Renal cortex interstitium (tissue), 11 donors: ENCODE results near the gene EDC4. TPM values are rescaled to one million over a fixed set of nuclear protein-coding genes. Genes with fewer than 3 reads are reported as not detected.

Experiments used
- DNase-seq, 11 donors: peaks; one replicate each; pipeline ENCODE4 v3.0.0-alpha.2; 2013; ENCODE audit warnings: low read depth in 9 of 11, low spot score in 4 of 11; ENCODE audit errors: extremely low read depth in 1 of 11
- polyA plus RNA-seq, 3 donors: library from polyadenylated mRNA; unstranded; fragments of 120-200 nt; gene quantifications; one replicate each; pipeline ENCODE4 v1.2.1, GENCODE V29; 2013; ENCODE audit not compliant: insufficient read length in 3 of 3

EDC4 gene
- polyA plus RNA-seq, 3 donors = 91.3 to 106 (median 95.3) TPM

GRCh38 chr16:67868290-67868689 is 4.6 kb upstream of the EDC4 start:
- DNase-seq = no peak

GRCh38 chr16:67869653-67870052 is 3.2 kb upstream of the EDC4 start:
- no peak for DNase-seq

- DNase-seq = no peak
These were observed 1.6 kb upstream of the EDC4 start for GRCh38 chr16:67871256-67871655.

- DNase-seq = no peak
These were observed 671 bp upstream of the EDC4 start for GRCh38 chr16:67872131-67872630.

- DNase-seq = no peak
These were observed 851 bp downstream of the EDC4 start for GRCh38 chr16:67873435-67874370.

- no peak for DNase-seq
These were observed 1.5 kb downstream of the EDC4 start for GRCh38 chr16:67874372-67874771.

GRCh38 chr16:67877064-67877463 is 4.2 kb downstream of the EDC4 start:
- no peak for DNase-seq

- no peak for DNase-seq
These were observed 5.4 kb downstream of the EDC4 start for GRCh38 chr16:67878232-67878631.

DNA sequence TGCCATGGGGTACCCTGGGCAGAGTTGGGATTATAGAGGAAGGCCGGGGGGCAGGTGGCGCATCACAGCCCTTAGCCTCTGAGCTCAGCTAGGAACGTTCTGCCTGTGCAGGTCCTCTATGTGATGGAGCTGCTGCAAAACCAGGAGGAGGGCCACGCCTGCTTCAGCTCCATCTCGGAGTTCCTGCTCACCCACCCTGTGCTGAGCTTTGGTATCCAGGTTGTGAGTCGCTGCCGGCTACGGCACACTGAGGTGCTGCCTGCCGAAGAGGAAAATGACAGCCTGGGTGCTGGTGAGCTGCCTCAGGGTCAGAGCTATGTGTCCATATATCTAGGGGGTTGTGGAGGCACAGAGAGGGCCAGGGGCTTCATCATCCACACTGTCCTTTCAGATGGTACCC is 6.0 kb downstream of the EDC4 start:
- DNase-seq = no peak

GRCh38 chr16:67879462-67879861 is 6.6 kb downstream of the EDC4 start:
- no peak for DNase-seq

- DNase-seq = no peak
These were observed 7.1 kb downstream of the EDC4 start for GRCh38 chr16:67879936-67880335.

DNA sequence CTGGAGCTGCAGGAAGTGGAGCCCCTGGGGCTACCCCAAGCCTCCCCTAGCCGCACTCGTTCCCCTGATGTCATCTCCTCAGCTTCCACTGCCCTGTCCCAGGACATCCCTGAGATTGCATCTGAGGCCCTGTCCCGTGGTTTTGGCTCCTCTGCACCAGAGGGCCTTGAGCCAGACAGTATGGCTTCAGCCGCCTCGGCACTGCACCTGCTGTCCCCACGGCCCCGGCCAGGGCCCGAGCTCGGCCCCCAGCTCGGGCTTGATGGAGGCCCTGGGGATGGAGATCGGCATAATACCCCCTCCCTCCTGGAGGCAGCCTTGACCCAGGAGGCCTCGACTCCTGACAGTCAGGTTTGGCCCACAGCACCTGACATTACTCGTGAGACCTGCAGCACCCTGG is 7.7 kb downstream of the EDC4 start:
- DNase-seq = no peak

- DNase-seq = no peak
These were observed 8.8 kb downstream of the EDC4 start for GRCh38 chr16:67881621-67882161.

DNA sequence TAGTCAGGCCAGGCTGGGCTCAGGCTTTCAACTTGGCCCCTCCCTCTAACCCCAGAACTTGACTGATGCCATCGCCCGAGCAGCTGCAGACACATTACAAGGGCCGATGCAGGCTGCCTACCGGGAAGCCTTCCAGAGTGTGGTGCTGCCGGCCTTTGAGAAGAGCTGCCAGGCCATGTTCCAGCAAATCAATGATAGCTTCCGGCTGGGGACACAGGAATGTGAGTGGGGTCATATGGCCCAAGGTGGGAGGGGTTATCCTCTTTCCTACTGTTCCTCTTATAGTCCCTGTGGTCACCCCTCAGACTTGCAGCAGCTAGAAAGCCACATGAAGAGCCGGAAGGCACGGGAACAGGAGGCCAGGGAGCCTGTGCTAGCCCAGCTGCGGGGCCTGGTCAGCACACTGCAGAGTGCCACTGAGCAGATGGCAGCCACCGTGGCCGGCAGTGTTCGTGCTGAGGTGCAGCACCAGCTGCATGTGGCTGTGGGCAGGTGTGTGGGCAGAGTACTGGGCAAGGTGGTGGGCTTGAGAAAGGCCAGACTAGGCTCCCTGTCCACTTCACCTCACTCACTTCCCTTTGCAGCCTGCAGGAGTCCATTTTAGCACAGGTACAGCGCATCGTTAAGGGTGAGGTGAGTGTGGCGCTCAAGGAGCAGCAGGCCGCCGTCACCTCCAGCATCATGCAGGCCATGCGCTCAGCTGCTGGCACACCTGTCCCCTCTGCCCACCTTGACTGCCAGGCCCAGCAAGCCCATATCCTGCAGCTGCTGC is 9.7 kb downstream of the EDC4 start:
- no peak for DNase-seq

DNA sequence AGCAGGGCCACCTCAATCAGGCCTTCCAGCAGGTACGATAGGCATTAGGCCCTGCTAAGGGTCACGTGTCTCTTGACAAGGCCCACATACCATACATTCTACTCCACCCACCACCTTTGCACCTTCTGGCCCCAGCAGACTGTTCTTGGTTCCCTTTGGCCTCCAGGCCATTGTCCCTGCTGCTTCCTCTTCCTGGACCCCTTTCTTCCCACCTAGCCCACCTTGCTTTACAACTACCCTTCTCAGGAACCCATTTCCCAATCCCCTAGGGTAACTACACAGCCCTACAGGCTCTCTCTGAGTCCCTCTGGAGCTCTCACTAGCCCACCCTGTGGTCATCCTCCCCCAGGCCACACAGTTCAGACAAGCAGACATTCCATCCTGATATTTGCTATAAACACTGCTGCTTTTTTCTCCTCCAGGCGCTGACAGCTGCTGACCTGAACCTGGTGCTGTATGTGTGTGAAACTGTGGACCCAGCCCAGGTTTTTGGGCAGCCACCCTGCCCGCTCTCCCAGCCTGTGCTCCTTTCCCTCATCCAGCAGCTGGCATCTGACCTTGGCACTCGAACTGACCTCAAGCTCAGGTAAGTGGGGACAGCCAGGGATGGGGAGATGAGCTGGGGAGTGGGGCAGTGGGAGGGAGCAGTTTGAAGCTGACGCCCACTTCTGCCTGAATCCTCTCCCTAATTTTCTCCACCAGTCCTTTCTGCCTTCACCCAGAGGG is 10.5 kb downstream of the EDC4 start:
- no peak for DNase-seq

GRCh38 chr16:67883872-67884261 is 11.0 kb downstream of the EDC4 start:
- DNase-seq = peak in 1 of 11 donors; percentile 31

DNA sequence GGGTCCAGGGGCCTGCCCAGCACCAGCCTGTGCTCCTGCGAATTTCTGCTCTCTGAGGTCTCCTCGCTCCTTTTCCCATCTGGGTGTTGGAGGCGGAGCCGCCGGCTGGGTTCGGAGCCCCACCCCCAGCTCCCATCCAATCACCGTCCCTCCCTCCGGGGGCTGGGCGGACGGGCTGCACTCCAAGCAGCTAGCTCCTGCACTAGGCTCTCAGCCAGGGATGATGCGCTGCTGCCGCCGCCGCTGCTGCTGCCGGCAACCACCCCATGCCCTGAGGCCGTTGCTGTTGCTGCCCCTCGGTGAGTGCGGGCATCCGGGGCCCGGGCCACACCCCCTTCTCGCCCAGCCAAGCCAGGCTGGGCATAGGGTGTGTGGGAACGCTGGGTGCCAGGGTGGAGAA is 11.8 kb downstream of the EDC4 start, which contains the start of gene NRN1L:
Gene NRN1L (plus strand): TSS at position 202 of the 400 bp plus-strand sequence. CDS start 19 bp downstream, at position 221.
- peak in 7 of 11 donors; percentile 59 to 70 (median 64) for DNase-seq

DNA sequence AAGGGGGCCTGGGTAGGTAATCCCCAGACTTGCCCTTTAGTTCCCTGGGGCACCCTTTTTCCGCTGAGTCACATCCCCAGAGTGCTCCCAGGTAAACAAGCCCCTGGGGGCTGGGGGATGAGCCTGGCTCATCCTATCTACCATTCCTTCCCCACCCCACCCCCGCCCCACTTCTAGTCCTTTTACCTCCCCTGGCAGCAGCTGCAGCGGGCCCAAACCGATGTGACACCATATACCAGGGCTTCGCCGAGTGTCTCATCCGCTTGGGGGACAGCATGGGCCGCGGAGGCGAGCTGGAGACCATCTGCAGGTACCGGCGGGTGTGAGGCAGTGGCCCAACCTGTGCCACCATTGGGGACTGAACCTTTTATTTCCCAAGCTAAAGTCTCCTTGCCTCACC is 12.7 kb downstream of the EDC4 start:
- DNase-seq = no peak

DNA sequence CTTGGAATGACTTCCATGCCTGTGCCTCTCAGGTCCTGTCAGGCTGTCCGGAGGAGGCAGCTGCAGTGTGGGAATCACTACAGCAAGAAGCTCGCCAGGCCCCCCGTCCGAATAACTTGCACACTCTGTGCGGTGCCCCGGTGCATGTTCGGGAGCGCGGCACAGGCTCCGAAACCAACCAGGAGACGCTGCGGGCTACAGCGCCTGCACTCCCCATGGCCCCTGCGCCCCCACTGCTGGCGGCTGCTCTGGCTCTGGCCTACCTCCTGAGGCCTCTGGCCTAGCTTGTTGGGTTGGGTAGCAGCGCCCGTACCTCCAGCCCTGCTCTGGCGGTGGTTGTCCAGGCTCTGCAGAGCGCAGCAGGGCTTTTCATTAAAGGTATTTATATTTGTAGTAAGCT is 13.1 kb downstream of the EDC4 start:
- no peak for DNase-seq
